Endothelial cell of umbilical vein (primary cell): ENCODE measurements around the gene MRPL48. TPM values are rescaled to one million over a fixed set of nuclear protein-coding genes. Genes with fewer than 3 reads are reported as not detected.

Source experiments
- BruUV-seq: library from RNA; stranded (reverse); fragments of 400-500 nt; replicated peaks from 2 replicates; lab custom pipeline; 2021; lab: Mats Ljungman, UMichigan
- CTCF ChIA-PET: fragments of 300-600, 350-600 bp; sonication (Branson Sonifier 250); formaldehyde crosslinking; loops from one replicate; lab custom pipeline; 2021; ENCODE audit warnings: antibody characterized with exemption, inconsistent platforms; lab: Charles Lee
- POLR2A ChIA-PET: fragments of 300-600, 350-600 bp; sonication (Branson Sonifier 250); formaldehyde crosslinking; loops from one replicate; lab custom pipeline; 2021; ENCODE audit warnings: antibody characterized with exemption, inconsistent platforms; lab: Charles Lee
- DNase-seq: peaks from one replicate; pipeline ENCODE4 v3.0.0-alpha.2; 2011; ENCODE audit warnings: low read depth, low spot score
- FAIRE-seq: peaks from 2 replicates; lab custom pipeline; 2011; peaks lifted over from hg19 to GRCh38; lab: Jason Lieb, UNC
- H2AFZ ChIP-seq: 2 replicates; pipeline ENCODE4 v1.6.0; 2012; ENCODE audit warnings: low read depth, low read length, control low read depth, inconsistent platforms
- H3K27ac ChIP-seq: 2 replicates; pipeline ENCODE4 v1.5.1; 2011; ENCODE audit warnings: low read depth, mild to moderate bottlenecking, control low read depth, low read length, moderate library complexity; ENCODE audit not compliant: insufficient read depth
- H3K27me3 ChIP-seq, 2 experiments: 2 replicates each; pipeline versions ENCODE4 v1.6.0 to v1.6.1; 2011; ENCODE audit warnings: low read length in 2 of 2, mixed read lengths in 1 of 2; ENCODE audit not compliant: control insufficient read depth in 2 of 2, insufficient read depth in 2 of 2
- H3K36me3 ChIP-seq, 2 experiments: 2 replicates in 1 of 2; 3 replicates in 1 of 2; pipeline ENCODE4 v1.5.1; 2011; ENCODE audit warnings: low read length in 2 of 2, mild to moderate bottlenecking in 1 of 2, moderate library complexity in 1 of 2; ENCODE audit not compliant: control insufficient read depth in 2 of 2, insufficient read depth in 2 of 2; ENCODE audit errors: extremely low read depth in 1 of 2
- H3K4me1 ChIP-seq: 3 replicates; pipeline ENCODE4 v1.5.1; 2011; ENCODE audit warnings: mild to moderate bottlenecking, low read length; ENCODE audit not compliant: control insufficient read depth, insufficient read depth; ENCODE audit errors: extremely low read depth
- H3K4me2 ChIP-seq: 2 replicates; pipeline ENCODE4 v1.6.1; 2011; ENCODE audit warnings: low read length, control low read depth, mixed read lengths; ENCODE audit not compliant: insufficient read depth
- H3K4me3 ChIP-seq, 3 experiments: fragments of 200-600 bp in 1 of 3; sonication (generic), shearing (Covaris generic) in 1 of 3; replicated peaks in 1 of 3; 2 replicates each; pipeline ENCODE4 v1.5.1; 2011 to 2016; ENCODE audit warnings: control low read depth in 3 of 3, low read length in 3 of 3, mild to moderate bottlenecking in 2 of 3, inconsistent platforms in 1 of 3, low read depth in 1 of 3, moderate library complexity in 1 of 3; ENCODE audit not compliant: insufficient read depth in 1 of 3
- H3K79me2 ChIP-seq: 2 replicates; pipeline ENCODE4 v1.6.0; 2012; ENCODE audit warnings: low read length, inconsistent platforms; ENCODE audit not compliant: control insufficient read depth, insufficient read depth
- H3K9ac ChIP-seq: replicated peaks from 2 replicates; pipeline ENCODE3; 2011; ENCODE audit warnings: low read length, control low read depth; ENCODE audit not compliant: insufficient read depth; ENCODE audit errors: extremely low read depth
- H3K9me1 ChIP-seq: replicated peaks from 3 replicates; pipeline ENCODE4 v1.6.0; 2011; ENCODE audit warnings: mild to moderate bottlenecking, low read length; ENCODE audit not compliant: control insufficient read depth, insufficient read depth; ENCODE audit errors: extremely low read depth
- H3K9me3 ChIP-seq: replicated peaks from 2 replicates; pipeline ENCODE4 v1.5.1; 2012; ENCODE audit warnings: low read length, inconsistent platforms; ENCODE audit not compliant: control insufficient read depth, insufficient read depth
- H4K20me1 ChIP-seq: replicated peaks from 2 replicates; pipeline ENCODE3; 2011; ENCODE audit warnings: mild to moderate bottlenecking, low read length; ENCODE audit not compliant: control insufficient read depth, insufficient read depth; ENCODE audit errors: extremely low read depth
- EZH2 ChIP-seq: IDR thresholded peaks from 2 replicates; pipeline ENCODE4 v1.6.1; 2012; ENCODE audit warnings: borderline replicate concordance, low read depth, mild to moderate bottlenecking, moderate library complexity, low read length, inconsistent platforms; ENCODE audit not compliant: severe bottlenecking
- FOS ChIP-seq: IDR thresholded peaks from 2 replicates; pipeline ENCODE4 v1.6.1; 2011; ENCODE audit warnings: mild to moderate bottlenecking, low read length, moderate library complexity, borderline replicate concordance; ENCODE audit not compliant: insufficient read depth
- GATA2 ChIP-seq: IDR thresholded peaks from 2 replicates; pipeline ENCODE4 v1.7.0; 2011; ENCODE audit warnings: low read depth, mild to moderate bottlenecking, moderate library complexity, mixed read lengths, low read length; ENCODE audit not compliant: insufficient read length, insufficient read depth
- JUN ChIP-seq: IDR thresholded peaks from 2 replicates; pipeline ENCODE4 v1.6.1; 2011; ENCODE audit warnings: borderline replicate concordance, low read depth; ENCODE audit not compliant: insufficient read length, insufficient read depth
- MAX ChIP-seq: IDR thresholded peaks from 2 replicates; pipeline ENCODE4 v1.6.1; 2011; ENCODE audit not compliant: insufficient read depth, insufficient read length
- MYC ChIP-seq: IDR thresholded peaks from one replicate; pipeline ENCODE4 v1.6.1; 2011; ENCODE audit warnings: mild to moderate bottlenecking, low read depth, low read length
- POLR2A ChIP-seq: IDR thresholded peaks from 2 replicates; pipeline ENCODE4 v1.6.1; 2012; ENCODE audit warnings: low read depth, mild to moderate bottlenecking, control low read depth, low read length
- POLR2AphosphoS5 ChIP-seq: IDR thresholded peaks from 2 replicates; pipeline ENCODE4 v1.6.1; 2012; ENCODE audit warnings: low read depth, mild to moderate bottlenecking, control low read depth, low read length, moderate library complexity; ENCODE audit not compliant: insufficient read depth
- dilution Hi-C: fragments of 300-500 bp; cut with MboI; formaldehyde crosslinking; loops from one replicate; pipeline ENCODE4 v1.15.0; 2019; ENCODE audit warnings: low sequenced_read_pairs; ENCODE audit not compliant: extremely low pct_ligation_motif_present
- intact Hi-C: fragments of 100-400 bp; cut with micrococcal nuclease; formaldehyde crosslinking; loops from one replicate; pipeline ENCODE4 v1.10.0; 2022
- polyA plus RNA-seq, 4 experiments: library from polyadenylated mRNA; depleted of rRNA in 3 of 4; stranded (reverse) in 3 of 4; unstranded in 1 of 4; fragments of >200 nt; gene quantifications; 2 replicates each; pipeline versions ENCODE4 v1.2.1 to v1.2.3, GENCODE V29; 2011 to 2012; ENCODE audit warnings: missing spikeins in 1 of 4
- total RNA-seq: library from RNA; stranded (reverse); gene quantifications from 2 replicates; pipeline ENCODE4 v1.2.3, GENCODE V29; 2021

The MRPL48 gene
- total and polyA plus RNA-seq, 2 donors (not counting 3 experiments of a cell fraction or from before 2014, with no cell fraction given), result 25.0 to 38.3 TPM

GRCh38 chr11:73852049-73852448 is 64.4 kb downstream of the MRPL48 start:
- dilution Hi-C loops, result no loop called here
- BruUV-seq, result no TSS peak
- no peak overlapping the region for H3K9ac ChIP-seq
- H3K9me3 ChIP-seq, result no peaks in the 10 kb centered on the region
- FAIRE-seq, result no peak
- POLR2A ChIA-PET, result no interaction called here
- H2AFZ ChIP-seq, result no peak overlapping the region
- H3K9me1 ChIP-seq, result no peaks in the 10 kb centered on the region
- no peak overlapping the region for H3K27ac ChIP-seq
- CTCF ChIA-PET, result interaction anchor here (0.9 kb wide), 1 partner anchor 12 kb away, joined by 3 read pairs; no protein-coding TSS in a partner anchor
- H3K79me2 ChIP-seq, result no peaks in the 10 kb centered on the region
- H3K36me3 ChIP-seq, result no peaks in the 10 kb centered on the region
- intact Hi-C loops, result no loop called here
- H3K27me3 ChIP-seq, result no peaks in the 10 kb centered on the region
- DNase-seq, result no peak
- no peaks in the 10 kb centered on the region for H4K20me1 ChIP-seq
- no peak overlapping the region for H3K4me2 ChIP-seq
- no peak overlapping the region for H3K4me3 ChIP-seq
- TF ChIP-seq FOS (no peak), MAX (no peak), JUN (no peak), MYC (no peak), GATA2 (no peak)
- no peaks in the 10 kb centered on the region for H3K4me1 ChIP-seq

GRCh38 chr11:73854680-73855079 is 67.0 kb downstream of the MRPL48 start:
- no peak overlapping the region for H3K27ac ChIP-seq
- no peaks in the 10 kb centered on the region for H3K4me1 ChIP-seq
- intact Hi-C loops (no loop called here), dilution Hi-C loops (no loop called here)
- H3K36me3 ChIP-seq, result no peaks in the 10 kb centered on the region
- no peaks in the 10 kb centered on the region for H3K27me3 ChIP-seq
- TF ChIP-seq POLR2AphosphoS5, result no peak
- TF ChIP-seq POLR2A, result no peak
- no peak for TF ChIP-seq EZH2
- TF ChIP-seq FOS, result no peak
- TF ChIP-seq MYC, result no peak
- TF ChIP-seq JUN, result no peak
- no TSS peak for BruUV-seq
- H3K9ac ChIP-seq, result no peak overlapping the region
- ChIA-PET CTCF (interaction anchor here (0.6 to 1.2 kb wide), 4 partner anchors 9 to 47 kb away, joined by 3 to 4 read pairs (median 4); no protein-coding TSS in a partner anchor), POLR2A (no interaction called here)
- no peak overlapping the region for H3K4me3 ChIP-seq
- FAIRE-seq, result no peak
- no peaks in the 10 kb centered on the region for H4K20me1 ChIP-seq
- no peaks in the 10 kb centered on the region for H3K79me2 ChIP-seq
- no peak overlapping the region for H2AFZ ChIP-seq
- H3K9me3 ChIP-seq, result no peaks in the 10 kb centered on the region
- H3K4me2 ChIP-seq, result no peak overlapping the region
- H3K9me1 ChIP-seq, result no peaks in the 10 kb centered on the region
- DNase-seq, result no peak
